Mucosa of stomach (tissue), 1 donor: ENCODE results near the gene ALG10B.
"Not testable (repeated sequence)": the region's sequence is repeated elsewhere in the genome, so short reads cannot be mapped to it uniquely, and the experiment has no call there.

Experiments
- H3K27me3 ChIP-seq: one replicate; pipeline ENCODE4 v1.7.0; 2013; ENCODE audit warnings: mild to moderate bottlenecking, low read length; ENCODE audit not compliant: control insufficient read depth, insufficient read depth
- H3K36me3 ChIP-seq: one replicate; pipeline ENCODE4 v1.7.0; 2013; ENCODE audit warnings: low read length; ENCODE audit not compliant: control insufficient read depth, insufficient read depth
- H3K4me1 ChIP-seq: one replicate; pipeline ENCODE4 v1.7.0; 2013; ENCODE audit warnings: mild to moderate bottlenecking, low read length; ENCODE audit not compliant: control insufficient read depth, insufficient read depth
- H3K4me3 ChIP-seq: one replicate; pipeline ENCODE4 v1.7.0; 2013; ENCODE audit warnings: low read length
- H3K9ac ChIP-seq: one replicate; pipeline ENCODE4 v1.7.0; 2013; ENCODE audit warnings: mild to moderate bottlenecking, low read length, moderate library complexity
- H3K9me3 ChIP-seq: one replicate; pipeline ENCODE4 v1.7.0; 2013; ENCODE audit warnings: mild to moderate bottlenecking, low read length, moderate library complexity; ENCODE audit not compliant: control insufficient read depth
- donor health status: Pancreatic carcinoma.

The ALG10B gene

GRCh38 chr12:38330414-38330813, 13.8 kb downstream of the ALG10B start:
- H3K4me3 ChIP-seq, H3K9me3 ChIP-seq, H3K4me1 ChIP-seq, H3K36me3 ChIP-seq, H3K27me3 ChIP-seq, H3K9ac ChIP-seq: not testable (repeated sequence)

- no peaks in the 10 kb centered on the region for H3K36me3 ChIP-seq
- H3K9ac ChIP-seq, result no peak overlapping the region
- no peaks in the 10 kb centered on the region for H3K27me3 ChIP-seq
- H3K4me3 ChIP-seq, result no peak overlapping the region
- no peaks in the 10 kb centered on the region for H3K4me1 ChIP-seq
- no peaks in the 10 kb centered on the region for H3K9me3 ChIP-seq
Measured at GRCh38 chr12:38332814-38333213, 16.2 kb downstream of the ALG10B start.

- Histone ChIP-seq H3K27me3 (no peaks in the 10 kb centered on the region), H3K4me1 (no peaks in the 10 kb centered on the region)
Measured at GRCh38 chr12:38342444-38342843, 25.9 kb downstream of the ALG10B start.

GRCh38 chr12:38343256-38343655, 26.7 kb downstream of the ALG10B start:
- H3K36me3 ChIP-seq, H3K9ac ChIP-seq, H3K4me1 ChIP-seq, H3K27me3 ChIP-seq, H3K4me3 ChIP-seq, H3K9me3 ChIP-seq: not testable (repeated sequence)

More at GRCh38 chr12:38342444-38342843, 25.9 kb downstream of the ALG10B start:
- Histone ChIP-seq H3K4me3 (no peak overlapping the region), H3K36me3 (no peaks in the 10 kb centered on the region), H3K9me3 (no peaks in the 10 kb centered on the region), H3K9ac (no peak overlapping the region)

GRCh38 chr12:38343916-38344315, 27.3 kb downstream of the ALG10B start:
- H3K4me1 ChIP-seq, H3K9me3 ChIP-seq, H3K36me3 ChIP-seq, H3K9ac ChIP-seq, H3K27me3 ChIP-seq, H3K4me3 ChIP-seq: not testable (repeated sequence)

GRCh38 chr12:38350342-38351174, 34.0 kb downstream of the ALG10B start:
- Histone ChIP-seq H3K4me3 (no peak overlapping the region), H3K4me1 (no peaks in the 10 kb centered on the region), H3K9ac (no peak overlapping the region), H3K27me3 (no peaks in the 10 kb centered on the region), H3K9me3 (no peaks in the 10 kb centered on the region), H3K36me3 (no peaks in the 10 kb centered on the region)

GRCh38 chr12:38351175-38351508, 34.6 kb downstream of the ALG10B start:
- H3K4me3 ChIP-seq, H3K36me3 ChIP-seq, H3K4me1 ChIP-seq, H3K9me3 ChIP-seq, H3K9ac ChIP-seq, H3K27me3 ChIP-seq: not testable (repeated sequence)

- Histone ChIP-seq H3K4me3 (no peak overlapping the region), H3K27me3 (no peaks in the 10 kb centered on the region)
Measured at GRCh38 chr12:38367506-38367905, 50.9 kb downstream of the ALG10B start.

GRCh38 chr12:38370311-38370710, 53.7 kb downstream of the ALG10B start:
- H3K36me3 ChIP-seq, result no peaks in the 10 kb centered on the region
- no peaks in the 10 kb centered on the region for H3K9me3 ChIP-seq
- no peaks in the 10 kb centered on the region for H3K27me3 ChIP-seq
- H3K4me1 ChIP-seq, result no peaks in the 10 kb centered on the region
- H3K4me3 ChIP-seq, result no peak overlapping the region
- no peak overlapping the region for H3K9ac ChIP-seq

More at GRCh38 chr12:38367506-38367905, 50.9 kb downstream of the ALG10B start:
- Histone ChIP-seq H3K4me1 (no peaks in the 10 kb centered on the region), H3K9me3 (no peaks in the 10 kb centered on the region), H3K9ac (no peak overlapping the region), H3K36me3 (no peaks in the 10 kb centered on the region)

- Histone ChIP-seq H3K4me3 (no peak overlapping the region), H3K27me3 (no peaks in the 10 kb centered on the region), H3K9ac (no peak overlapping the region), H3K4me1 (no peaks in the 10 kb centered on the region), H3K36me3 (no peaks in the 10 kb centered on the region), H3K9me3 (no peaks in the 10 kb centered on the region)
Measured at GRCh38 chr12:38373784-38374183, 57.2 kb downstream of the ALG10B start.

- Histone ChIP-seq H3K4me3 (no peak overlapping the region), H3K9ac (no peak overlapping the region), H3K27me3 (no peaks in the 10 kb centered on the region), H3K9me3 (no peaks in the 10 kb centered on the region), H3K36me3 (no peaks in the 10 kb centered on the region), H3K4me1 (no peaks in the 10 kb centered on the region)
Measured at GRCh38 chr12:38374751-38375150, 58.2 kb downstream of the ALG10B start.
